AG10803 (cell line): ENCODE results near the gene LRRK2.

ENCODE experiments used
- DNase-seq: peaks from one replicate; pipeline ENCODE4 v3.0.0; 2010; ENCODE audit warnings: low read depth
- H3K4me3 ChIP-seq: 2 replicates; pipeline ENCODE4 v1.5.1; 2011; ENCODE audit warnings: mild to moderate bottlenecking, low read length, control low read depth
- CTCF ChIP-seq: conservative IDR thresholded peaks from 2 replicates; pipeline ENCODE4 v1.5.1; 2011; ENCODE audit warnings: mild to moderate bottlenecking, low read length, control low read depth, inconsistent platforms

LRRK2 gene

GRCh38 chr12:40258371-40258770 lies 33.6 kb downstream of the LRRK2 start:
- no peak for TF ChIP-seq CTCF
- H3K4me3 ChIP-seq = no peak overlapping the region
- no peak for DNase-seq

GRCh38 chr12:40261937-40262336 lies 37.1 kb downstream of the LRRK2 start:
- no peak for DNase-seq
- no peak overlapping the region for H3K4me3 ChIP-seq
- TF ChIP-seq CTCF = no peak

- DNase-seq = no peak
Measured at GRCh38 chr12:40262657-40263056, 37.9 kb downstream of the LRRK2 start.

GRCh38 chr12:40263616-40264409 lies 39.0 kb downstream of the LRRK2 start:
- TF ChIP-seq CTCF = no peak
- no peak overlapping the region for H3K4me3 ChIP-seq
- no peak for DNase-seq

More at GRCh38 chr12:40262657-40263056, 37.9 kb downstream of the LRRK2 start:
- no peak for TF ChIP-seq CTCF
- H3K4me3 ChIP-seq = no peak overlapping the region

GRCh38 chr12:40271981-40272664 lies 47.3 kb downstream of the LRRK2 start:
- TF ChIP-seq CTCF = no peak
- no peak for DNase-seq

GRCh38 chr12:40281791-40282364 lies 57.1 kb downstream of the LRRK2 start:
- no peak for TF ChIP-seq CTCF
- H3K4me3 ChIP-seq = no peak overlapping the region
- no peak for DNase-seq

More at GRCh38 chr12:40271981-40272664, 47.3 kb downstream of the LRRK2 start:
- H3K4me3 ChIP-seq = no peak overlapping the region

GRCh38 chr12:40286583-40286982 lies 61.8 kb downstream of the LRRK2 start:
- H3K4me3 ChIP-seq = no peak overlapping the region
- no peak for TF ChIP-seq CTCF
- peak; percentile 4 for DNase-seq
